Fibroblast of the aortic adventitia (primary cell): ENCODE data around the gene WFDC2. TPM values are rescaled to one million over a fixed set of nuclear protein-coding genes. Genes with fewer than 3 reads are reported as not detected.
A peak's percentile ranks its signal among the peaks of the same experiment; 100 is the strongest.

ENCODE experiments used
- DNase-seq: peaks from one replicate; pipeline ENCODE4 v3.0.0-alpha.2; 2010; ENCODE audit warnings: low read depth
- H3K4me3 ChIP-seq: 2 replicates; pipeline ENCODE4 v1.5.1; 2011; ENCODE audit warnings: low read depth, mild to moderate bottlenecking, control low read depth, low read length, moderate library complexity
- total RNA-seq: library from RNA; depleted of rRNA; stranded (reverse); fragments of >200 nt; gene quantifications from 2 replicates; pipeline ENCODE4 v1.2.3, GENCODE V29; 2012; ENCODE audit warnings: low replicate concordance
- TF ChIP-seq, protein P1 (sequence below): IDR thresholded peaks from 2 replicates; pipeline ENCODE4 v1.5.1; 2011; ENCODE audit warnings: mild to moderate bottlenecking, low read length, control low read depth, inconsistent platforms; ENCODE audit not compliant: insufficient read depth

The WFDC2 gene
- total RNA-seq, 1 donor = not detected

DNA sequence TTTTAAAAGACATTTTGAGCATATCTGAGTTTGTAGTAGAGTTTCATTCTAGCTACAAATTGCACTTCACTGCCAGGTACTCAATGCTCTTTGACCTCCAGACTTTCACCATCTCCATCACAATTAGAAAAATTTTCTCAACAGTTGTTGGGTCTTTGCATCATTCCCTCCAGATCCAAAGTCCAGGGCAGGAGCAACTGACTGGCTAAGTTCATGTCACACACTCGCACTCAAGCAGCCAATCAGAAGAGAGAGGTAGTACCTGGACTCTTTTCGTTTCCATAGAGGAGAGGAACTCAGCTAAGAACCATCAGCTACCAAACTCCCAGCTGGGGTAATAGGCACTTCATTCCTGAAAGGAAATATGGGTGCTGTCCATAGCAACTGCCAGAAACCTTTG is 36.8 kb downstream of the WFDC2 start:
- TF ChIP-seq, protein P1, sequence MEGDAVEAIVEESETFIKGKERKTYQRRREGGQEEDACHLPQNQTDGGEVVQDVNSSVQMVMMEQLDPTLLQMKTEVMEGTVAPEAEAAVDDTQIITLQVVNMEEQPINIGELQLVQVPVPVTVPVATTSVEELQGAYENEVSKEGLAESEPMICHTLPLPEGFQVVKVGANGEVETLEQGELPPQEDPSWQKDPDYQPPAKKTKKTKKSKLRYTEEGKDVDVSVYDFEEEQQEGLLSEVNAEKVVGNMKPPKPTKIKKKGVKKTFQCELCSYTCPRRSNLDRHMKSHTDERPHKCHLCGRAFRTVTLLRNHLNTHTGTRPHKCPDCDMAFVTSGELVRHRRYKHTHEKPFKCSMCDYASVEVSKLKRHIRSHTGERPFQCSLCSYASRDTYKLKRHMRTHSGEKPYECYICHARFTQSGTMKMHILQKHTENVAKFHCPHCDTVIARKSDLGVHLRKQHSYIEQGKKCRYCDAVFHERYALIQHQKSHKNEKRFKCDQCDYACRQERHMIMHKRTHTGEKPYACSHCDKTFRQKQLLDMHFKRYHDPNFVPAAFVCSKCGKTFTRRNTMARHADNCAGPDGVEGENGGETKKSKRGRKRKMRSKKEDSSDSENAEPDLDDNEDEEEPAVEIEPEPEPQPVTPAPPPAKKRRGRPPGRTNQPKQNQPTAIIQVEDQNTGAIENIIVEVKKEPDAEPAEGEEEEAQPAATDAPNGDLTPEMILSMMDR = no peak
- no peak for DNase-seq

DNA sequence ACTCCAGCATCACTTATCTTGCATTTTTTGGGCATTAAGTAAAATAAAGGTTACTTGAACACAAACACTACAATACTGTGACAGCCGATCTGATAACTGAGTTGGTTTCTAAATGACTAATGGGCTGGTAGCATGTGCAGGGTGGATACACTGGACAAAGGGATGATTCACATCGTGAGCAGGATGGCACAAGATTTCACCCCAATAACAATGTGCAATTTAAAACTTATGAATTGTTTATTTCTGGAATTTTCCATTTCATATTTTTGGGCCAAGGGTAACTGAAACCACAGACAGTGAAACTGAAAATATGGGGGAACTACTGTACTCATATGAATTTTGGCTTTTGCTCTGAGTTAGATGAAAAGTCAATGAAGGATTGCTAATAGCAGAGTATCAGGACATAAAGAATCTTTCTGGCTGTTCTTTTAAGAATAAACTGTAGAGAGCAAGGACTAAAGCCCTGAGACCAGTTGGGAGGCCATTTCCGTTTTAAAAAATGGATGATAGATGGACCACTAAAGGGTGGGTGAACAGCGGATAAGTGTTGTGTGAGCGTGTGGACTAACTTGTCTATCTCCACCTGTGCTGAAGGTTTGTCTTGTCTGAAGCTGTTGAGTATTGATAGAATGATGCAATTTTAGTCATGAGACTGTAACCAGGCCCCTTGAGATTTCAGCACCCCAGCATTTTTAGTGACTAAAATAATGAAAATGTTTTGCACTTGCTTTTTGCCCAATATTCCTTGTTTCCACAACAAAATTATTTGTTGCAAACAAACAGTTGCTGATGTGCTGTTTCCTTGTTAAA is 37.7 kb downstream of the WFDC2 start:
- DNase-seq = peak; percentile 4
- TF ChIP-seq, protein P1 = no peak
- H3K4me3 ChIP-seq = no peak overlapping the region

More for the DNA sequence above, 36.8 kb downstream of the WFDC2 start:
- no peak overlapping the region for H3K4me3 ChIP-seq

DNA sequence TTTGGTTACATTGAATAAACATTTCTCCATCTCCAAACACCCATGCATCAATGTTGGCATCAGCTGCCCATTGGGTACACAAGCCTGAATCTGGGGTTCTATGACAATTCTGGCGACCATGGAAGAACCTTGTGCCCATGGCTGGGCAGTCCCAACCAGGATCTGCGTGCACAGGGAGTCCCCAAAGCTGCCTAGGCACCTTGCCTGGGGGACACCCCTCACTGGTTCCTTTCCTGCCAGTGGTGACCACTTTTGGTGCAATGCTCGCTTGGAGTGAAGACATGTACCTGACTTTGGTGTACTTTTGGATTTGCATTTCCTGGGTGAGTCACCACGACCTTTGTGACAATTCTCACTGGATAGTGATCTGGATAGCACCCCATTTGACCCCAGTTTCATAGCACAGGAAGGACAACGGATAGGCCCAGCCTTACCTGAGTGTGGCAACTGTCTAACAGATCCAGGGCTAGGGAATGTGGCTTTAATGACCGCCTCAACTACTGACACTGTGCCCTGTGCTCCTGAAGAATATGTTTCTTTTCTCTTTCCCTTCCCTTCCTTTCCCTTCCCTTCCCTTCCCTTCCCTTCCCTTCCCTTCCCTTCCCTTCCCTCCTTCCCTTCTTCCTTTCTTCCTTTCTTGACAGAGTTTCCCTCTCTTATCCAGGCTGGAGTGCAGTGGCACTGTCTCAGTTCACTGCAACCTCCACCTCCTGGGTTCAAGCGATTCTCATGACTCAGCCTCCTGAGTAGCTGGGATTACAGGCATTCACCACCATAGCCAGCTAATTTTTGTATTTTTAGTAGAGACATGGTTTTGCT is 38.7 kb downstream of the WFDC2 start:
- H3K4me3 ChIP-seq = no peak overlapping the region
- DNase-seq = no peak
- TF ChIP-seq, protein P1 = no peak

DNA sequence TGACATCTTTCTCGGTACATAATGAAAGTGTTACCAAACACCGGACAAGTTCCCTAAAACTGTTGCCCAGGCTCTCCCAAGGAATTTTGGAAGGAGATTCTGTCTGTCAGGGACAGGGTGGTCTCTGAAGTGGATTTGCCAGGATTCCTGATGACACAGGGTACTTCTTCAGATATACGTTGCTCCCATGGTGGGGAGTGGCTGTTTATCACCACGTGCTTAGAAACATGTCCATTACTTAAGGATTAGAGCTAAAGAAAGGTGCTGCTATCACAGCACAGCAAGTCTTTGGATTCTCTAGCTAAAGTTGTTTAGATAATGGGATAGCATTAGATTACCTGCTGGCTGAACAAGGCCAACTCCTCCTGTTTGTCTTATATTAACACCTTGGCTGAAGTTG is 39.5 kb downstream of the WFDC2 start:
- DNase-seq = no peak
- TF ChIP-seq, protein P1 = no peak
- no peak overlapping the region for H3K4me3 ChIP-seq

DNA sequence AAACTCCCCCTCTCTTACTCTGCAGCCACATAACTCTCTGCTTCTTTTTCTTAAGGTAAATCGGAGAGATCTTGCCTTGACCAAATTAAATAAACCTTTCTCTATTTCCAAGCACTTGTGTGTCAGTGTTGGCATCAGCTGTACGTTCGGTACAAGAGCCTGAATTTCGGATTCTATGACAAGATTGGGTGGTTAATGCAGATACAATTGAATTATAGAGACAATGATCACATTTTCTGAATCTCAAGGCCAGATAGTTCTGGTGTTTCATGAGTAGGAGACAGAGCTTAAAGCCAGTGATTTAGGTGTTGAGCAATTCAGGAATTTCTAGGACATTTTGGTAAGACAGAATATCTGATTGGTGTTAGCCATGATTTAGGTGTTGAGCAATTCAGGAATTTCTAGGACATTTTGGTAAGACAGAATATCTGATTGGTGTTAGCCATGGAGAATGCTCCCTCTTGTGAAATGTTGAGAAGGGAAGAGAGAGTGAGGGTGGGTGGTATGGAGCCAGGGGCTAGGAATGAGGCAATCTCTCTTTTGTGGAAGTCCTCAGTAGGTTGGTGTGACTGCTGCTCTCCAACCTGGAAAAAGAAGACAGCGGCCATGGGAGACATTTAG is 40.8 kb downstream of the WFDC2 start:
- peak; percentile 28 for DNase-seq

More for the DNA sequence above, 40.8 kb downstream of the WFDC2 start:
- TF ChIP-seq, protein P1 = no peak
- no peak overlapping the region for H3K4me3 ChIP-seq
